Esophagus muscularis mucosa (tissue), 4 donors: Measurements from ENCODE around the gene SUN5. TPM values are rescaled to one million over a fixed set of nuclear protein-coding genes. Genes with fewer than 3 reads are reported as not detected.

ENCODE experiments used
- DNase-seq: peaks from one replicate; pipeline ENCODE4 v3.0.0-alpha.2; 2017; ENCODE audit errors: extremely low spot score
- H3K27ac ChIP-seq, 4 donors: fragments of 200-600 bp; sonication (generic); replicated peaks in 1 of 4; 1 replicate in 3 of 4; 2 replicates in 1 of 4; pipeline ENCODE4 v1.5.1; 2016 to 2019; ENCODE audit warnings: mild to moderate bottlenecking in 1 of 4
- H3K27me3 ChIP-seq, 4 donors: fragments of 200-600 bp; sonication (generic); one replicate each; pipeline versions ENCODE4 v1.5.1 to v1.6.0; 2016 to 2019
- H3K36me3 ChIP-seq, 4 donors: fragments of 200-600 bp; sonication (generic); one replicate each; pipeline ENCODE4 v1.5.1; 2016 to 2019
- H3K4me1 ChIP-seq, 4 donors: fragments of 200-600 bp; sonication (generic); one replicate each; pipeline ENCODE4 v1.5.1; 2016 to 2019
- H3K4me3 ChIP-seq, 4 donors: fragments of 200-600 bp; sonication (generic); 1 replicate in 2 of 4; 2 replicates in 2 of 4; pipeline ENCODE4 v1.5.1; 2016 to 2019; ENCODE audit warnings: mild to moderate bottlenecking in 4 of 4, moderate library complexity in 1 of 4
- H3K9me3 ChIP-seq, 4 donors: fragments of 200-600 bp; sonication (generic); 1 replicate in 3 of 4; 2 replicates in 1 of 4; pipeline ENCODE4 v1.5.1; 2016 to 2019
- EP300 ChIP-seq: sonication (generic); formaldehyde crosslinking; IDR thresholded peaks from one replicate; pipeline ENCODE4 v1.6.1; 2017; ENCODE audit warnings: antibody characterized with exemption
- POLR2A ChIP-seq: fragments of 450-650 bp; IDR thresholded peaks from one replicate; pipeline ENCODE4 v1.6.1; 2017; ENCODE audit warnings: antibody characterized with exemption, moderate library complexity, mild to moderate bottlenecking, low read depth
- POLR2AphosphoS5 ChIP-seq, 2 donors: sonication (generic); formaldehyde crosslinking; IDR thresholded peaks; one replicate each; pipeline ENCODE4 v1.6.1; 2017; ENCODE audit warnings: antibody characterized with exemption in 2 of 2
- WGBS: methylation state at CpG from one replicate; pipeline ENCODE4 v1.1.5; 2018; 5-methylcytosine and 5-hydroxymethylcytosine counted together
- intact Hi-C: fragments of 100-400 bp; cut with DNase I; formaldehyde crosslinking; loops from one replicate; pipeline ENCODE4 v1.15.1; 2023
- total RNA-seq, 4 donors: library from RNA; depleted of rRNA; stranded (reverse); fragments of >200 nt; gene quantifications; one replicate each; pipeline versions ENCODE4 v1.1.0 to v1.2.1, GENCODE V29; 2016
- TF ChIP-seq, protein P1 (sequence below), 3 experiments: fragments of 200-600 bp in 2 of 3; fragments of 450-650 bp in 1 of 3; sonication (generic) in 2 of 3; IDR thresholded peaks; one replicate each; pipeline ENCODE4 v1.5.1; 2017 to 2019; ENCODE audit warnings: antibody characterized with exemption in 3 of 3, mild to moderate bottlenecking in 2 of 3, moderate library complexity in 1 of 3

SUN5 gene
- total RNA-seq, 4 donors from 2014 or later: not detected

DNA sequence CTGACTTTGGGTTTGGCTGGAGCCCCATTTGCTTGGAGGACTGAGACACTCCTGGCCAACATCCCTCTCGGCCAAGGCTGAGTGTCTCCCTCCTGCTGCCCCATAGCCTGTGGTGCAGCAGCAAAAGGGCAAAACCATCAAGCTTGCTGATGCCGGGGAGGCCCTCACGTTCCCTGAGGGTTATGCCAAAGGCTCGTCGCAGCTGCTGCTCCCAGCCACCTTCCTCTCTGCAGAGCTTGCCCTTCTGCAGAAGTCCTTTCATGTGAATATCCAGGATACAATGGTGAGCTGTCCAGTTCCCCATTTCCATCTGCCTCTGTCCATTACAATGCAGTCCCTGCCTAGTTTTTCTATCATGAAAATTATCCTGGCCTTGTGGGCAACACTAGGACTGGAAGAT, 33.2 kb upstream of the SUN5 start:
- no peak for DNase-seq
- 66% methylated on average over 4 of the region's 5 CpGs for WGBS
- H3K4me1 ChIP-seq: no peaks in the 10 kb centered on the region

DNA sequence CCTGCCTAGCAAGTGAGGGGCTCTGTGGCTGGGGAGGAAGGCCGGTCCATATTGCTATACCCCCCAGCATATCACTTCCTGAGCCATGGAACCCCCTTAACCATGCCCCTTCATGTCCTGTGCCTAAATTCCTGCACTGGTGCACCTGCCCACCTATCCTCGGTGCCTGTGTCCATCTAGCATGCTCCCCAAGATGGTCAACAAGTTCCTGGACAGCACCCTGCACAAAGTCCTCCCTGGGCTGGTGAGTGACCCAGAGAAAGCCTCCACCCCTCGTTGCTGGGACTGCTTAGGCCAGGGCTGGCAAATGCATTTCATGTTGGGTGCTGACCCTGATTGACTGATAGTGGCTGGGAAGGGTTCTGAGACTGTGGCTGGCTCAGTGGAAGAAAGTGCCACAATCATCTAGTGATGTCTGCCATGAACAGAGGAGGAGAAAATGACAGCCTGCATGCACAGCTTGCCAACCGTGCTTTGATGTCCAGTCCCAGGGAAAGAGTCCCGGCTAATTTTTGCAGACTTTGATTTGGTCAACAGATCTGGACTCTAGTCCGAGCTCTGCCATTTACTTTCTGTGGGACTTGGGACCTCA, 30.8 kb upstream of the SUN5 start:
- peaks cover 0 to 15% (median 0%) of the 10 kb centered on the region in 4 donors for H3K9me3 ChIP-seq
- H3K36me3 ChIP-seq: no peaks in the 10 kb centered on the region
- intact Hi-C loops: no loop called here
- DNase-seq: no peak
- no peaks in the 10 kb centered on the region for H3K4me1 ChIP-seq
- no peak for TF ChIP-seq EP300
- TF ChIP-seq, protein P1, sequence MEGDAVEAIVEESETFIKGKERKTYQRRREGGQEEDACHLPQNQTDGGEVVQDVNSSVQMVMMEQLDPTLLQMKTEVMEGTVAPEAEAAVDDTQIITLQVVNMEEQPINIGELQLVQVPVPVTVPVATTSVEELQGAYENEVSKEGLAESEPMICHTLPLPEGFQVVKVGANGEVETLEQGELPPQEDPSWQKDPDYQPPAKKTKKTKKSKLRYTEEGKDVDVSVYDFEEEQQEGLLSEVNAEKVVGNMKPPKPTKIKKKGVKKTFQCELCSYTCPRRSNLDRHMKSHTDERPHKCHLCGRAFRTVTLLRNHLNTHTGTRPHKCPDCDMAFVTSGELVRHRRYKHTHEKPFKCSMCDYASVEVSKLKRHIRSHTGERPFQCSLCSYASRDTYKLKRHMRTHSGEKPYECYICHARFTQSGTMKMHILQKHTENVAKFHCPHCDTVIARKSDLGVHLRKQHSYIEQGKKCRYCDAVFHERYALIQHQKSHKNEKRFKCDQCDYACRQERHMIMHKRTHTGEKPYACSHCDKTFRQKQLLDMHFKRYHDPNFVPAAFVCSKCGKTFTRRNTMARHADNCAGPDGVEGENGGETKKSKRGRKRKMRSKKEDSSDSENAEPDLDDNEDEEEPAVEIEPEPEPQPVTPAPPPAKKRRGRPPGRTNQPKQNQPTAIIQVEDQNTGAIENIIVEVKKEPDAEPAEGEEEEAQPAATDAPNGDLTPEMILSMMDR (IDR thresholded peaks at IDR 0.05): no peak
- TF ChIP-seq POLR2A: no peak
- TF ChIP-seq POLR2AphosphoS5 (IDR thresholded peaks at IDR 0.05): no peak
- no peak overlapping the region for H3K27ac ChIP-seq
- H3K4me3 ChIP-seq: no peak overlapping the region
- peaks cover 0 to 9% (median 0%) of the 10 kb centered on the region in 4 donors for H3K27me3 ChIP-seq
- WGBS: 88% methylated on average over 4 of the region's 6 CpGs

More for the DNA sequence above, 33.2 kb upstream of the SUN5 start:
- no peak overlapping the region for H3K4me3 ChIP-seq
- no peaks in the 10 kb centered on the region for H3K36me3 ChIP-seq
- H3K27me3 ChIP-seq: peaks cover 0 to 6% (median 0%) of the 10 kb centered on the region in 4 donors
- no peak for TF ChIP-seq EP300
- TF ChIP-seq, protein P1 (IDR thresholded peaks at IDR 0.05): no peak
- TF ChIP-seq POLR2A: no peak
- no peak for TF ChIP-seq POLR2AphosphoS5 (IDR thresholded peaks at IDR 0.05)
- intact Hi-C loops: no loop called here
- no peak overlapping the region for H3K27ac ChIP-seq
- peaks cover 0 to 15% (median 0%) of the 10 kb centered on the region in 4 donors for H3K9me3 ChIP-seq

DNA sequence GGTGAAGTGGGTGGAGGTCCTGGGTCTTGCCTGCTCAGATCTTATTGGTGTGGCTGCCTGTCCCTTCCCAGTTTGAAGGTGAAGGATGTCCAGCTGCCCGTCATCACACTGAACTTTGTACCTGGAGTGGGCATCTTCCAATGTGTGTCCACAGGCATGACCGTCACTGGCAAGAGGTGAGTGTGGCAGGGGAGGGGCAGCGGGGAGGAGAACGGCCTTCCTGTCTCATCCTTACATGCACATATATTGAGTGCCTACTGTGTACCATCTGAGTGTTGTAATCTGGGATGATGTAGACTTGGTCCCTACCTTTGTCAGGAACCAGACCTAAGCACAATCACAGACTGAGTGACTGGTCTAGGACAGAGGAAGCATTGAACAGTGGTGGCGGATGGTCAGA, 29.9 kb upstream of the SUN5 start:
- intact Hi-C loops: no loop called here
- peaks cover 0 to 6% (median 0%) of the 10 kb centered on the region in 4 donors for H3K27me3 ChIP-seq
- no peak for DNase-seq
- no peak overlapping the region for H3K4me3 ChIP-seq
- 92% methylated on average over 5 of the region's 5 CpGs for WGBS
- no peaks in the 10 kb centered on the region for H3K36me3 ChIP-seq
- no peak overlapping the region for H3K27ac ChIP-seq
- TF ChIP-seq, protein P1 (IDR thresholded peaks at IDR 0.05): no peak
- TF ChIP-seq EP300 (no peak), POLR2A (no peak), POLR2AphosphoS5 (IDR thresholded peaks at IDR 0.05) (no peak)
- peaks cover 0 to 15% (median 0%) of the 10 kb centered on the region in 4 donors for H3K9me3 ChIP-seq
- no peaks in the 10 kb centered on the region for H3K4me1 ChIP-seq

DNA sequence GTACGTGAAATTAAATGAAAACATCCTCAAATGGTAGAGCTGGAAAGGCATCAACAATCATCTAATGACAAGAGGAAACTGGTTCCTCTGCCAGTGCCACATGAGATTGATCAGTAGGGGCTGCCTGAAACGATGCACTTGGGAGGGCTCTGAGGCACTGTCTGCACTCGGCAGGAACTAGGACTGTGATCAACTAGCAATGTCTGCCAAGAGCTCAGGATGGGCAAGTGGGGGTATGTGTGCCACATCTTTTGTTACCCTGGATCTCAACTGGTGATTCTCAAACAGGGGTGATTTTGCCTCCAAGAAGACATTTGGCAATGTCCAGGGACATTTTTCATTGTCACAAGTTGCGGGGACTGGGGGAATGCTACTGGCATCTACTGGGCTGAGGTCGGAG, 29.1 kb upstream of the SUN5 start:
- WGBS: 80% methylated on average over 4 of the region's 5 CpGs
- no peak for DNase-seq
- TF ChIP-seq POLR2A (no peak), POLR2AphosphoS5 (IDR thresholded peaks at IDR 0.05) (no peak), EP300 (no peak)
- TF ChIP-seq, protein P1 (IDR thresholded peaks at IDR 0.05): no peak
- no peak overlapping the region for H3K27ac ChIP-seq
- no peaks in the 10 kb centered on the region for H3K36me3 ChIP-seq
- intact Hi-C loops: no loop called here
- no peak overlapping the region for H3K4me3 ChIP-seq
- H3K27me3 ChIP-seq: peaks cover 0 to 13% (median 0%) of the 10 kb centered on the region in 4 donors
- H3K9me3 ChIP-seq: peaks cover 0 to 15% (median 0%) of the 10 kb centered on the region in 4 donors
- H3K4me1 ChIP-seq: no peaks in the 10 kb centered on the region

DNA sequence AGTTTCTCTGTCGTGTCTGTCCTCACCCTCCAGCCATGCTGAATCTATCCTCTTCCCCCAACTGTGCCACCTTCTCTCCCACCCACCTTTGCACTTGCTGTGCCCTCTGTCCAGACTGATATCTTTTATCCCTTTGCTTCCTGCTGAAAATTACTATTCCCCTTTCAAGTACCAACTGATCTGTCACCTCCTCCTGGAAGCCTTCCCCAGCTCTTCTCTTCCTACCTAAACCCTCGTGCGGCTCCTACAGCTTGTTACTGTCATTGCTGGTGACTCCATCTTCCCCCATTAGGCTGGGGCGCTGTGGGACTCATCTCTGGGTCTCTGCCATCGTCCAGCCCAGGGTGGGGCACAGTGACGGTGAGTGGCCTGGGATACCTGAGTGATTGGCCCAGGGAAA, 28.3 kb upstream of the SUN5 start:
- Histone ChIP-seq H3K36me3 (no peaks in the 10 kb centered on the region), H3K9me3 (peaks cover 0 to 15% (median 0%) of the 10 kb centered on the region in 4 donors), H3K27me3 (peaks cover 0 to 20% (median 0%) of the 10 kb centered on the region in 4 donors), H3K4me1 (no peaks in the 10 kb centered on the region), H3K27ac (no peak overlapping the region), H3K4me3 (no peak overlapping the region)
- no peak for TF ChIP-seq POLR2A
- TF ChIP-seq, protein P1 (IDR thresholded peaks at IDR 0.05): no peak
- no peak for TF ChIP-seq POLR2AphosphoS5 (IDR thresholded peaks at IDR 0.05)
- TF ChIP-seq EP300: no peak
- intact Hi-C loops: no loop called here
- WGBS: 89% methylated on average over 6 of the region's 6 CpGs
- no peak for DNase-seq
